Activated CD8-positive, alpha-beta T cell treated with anti-CD3 and anti-CD28 coated beads for 36 hours (primary cell): ENCODE results near the gene CDH23. TPM values are rescaled to one million over a fixed set of nuclear protein-coding genes. Genes with fewer than 3 reads are reported as not detected.
A peak's percentile ranks its signal among the peaks of the same experiment; 100 is the strongest.

Source experiments
- ATAC-seq: fragments of 200-7000 bp; cut with Tn5 transposase; one replicate; pipeline ENCODE4 v1.10.0; 2021; ENCODE audit warnings: mild to moderate bottlenecking, moderate library complexity
- CTCF ChIA-PET: fragments of 350-600 bp; sonication (Branson Sonifier 250); formaldehyde crosslinking; loops from one replicate; lab custom pipeline; 2021; ENCODE audit warnings: antibody characterized with exemption; lab: Charles Lee
- POLR2A ChIA-PET: fragments of 350-600 bp; sonication (Branson Sonifier 250); formaldehyde crosslinking; loops from one replicate; lab custom pipeline; 2021; ENCODE audit warnings: antibody characterized with exemption; lab: Charles Lee
- DNase-seq: peaks from one replicate; pipeline ENCODE4 v3.0.0-alpha.2; 2020
- H3K27ac Mint-ChIP-seq: one replicate; pipeline ENCODE4 v1.8.0; 2021; ENCODE audit warnings: mild to moderate bottlenecking, mixed read lengths
- H3K27me3 Mint-ChIP-seq: one replicate; pipeline ENCODE4 v1.8.0; 2021; ENCODE audit warnings: mixed read lengths
- H3K36me3 Mint-ChIP-seq: one replicate; pipeline ENCODE4 v1.8.0; 2021; ENCODE audit warnings: low read depth, mixed read lengths
- H3K4me1 Mint-ChIP-seq: one replicate; pipeline ENCODE4 v1.8.0; 2021; ENCODE audit warnings: low read depth, mixed read lengths
- H3K4me3 Mint-ChIP-seq: one replicate; pipeline ENCODE4 v1.8.0; 2021; ENCODE audit warnings: mild to moderate bottlenecking, moderate library complexity, mixed read lengths
- H3K9me3 Mint-ChIP-seq: one replicate; pipeline ENCODE4 v1.8.0; 2021; ENCODE audit warnings: mixed read lengths
- CTCF ChIP-seq: fragments of 200-600 bp; IDR thresholded peaks from one replicate; pipeline ENCODE4 v1.8.0; 2022; ENCODE audit warnings: antibody characterized with exemption, mild to moderate bottlenecking
- intact Hi-C: fragments of 100-400 bp; cut with micrococcal nuclease; formaldehyde crosslinking; loops from one replicate; pipeline ENCODE4 v1.10.0; 2022
- total RNA-seq, 2 experiments: library from RNA; stranded (reverse); gene quantifications; one replicate each; pipeline ENCODE4 v1.2.3, GENCODE V29; 2021

Gene CDH23
- total RNA-seq, 2 experiments from 2014 or later, result 2.4 to 2.7 TPM

GRCh38 chr10:71695502-71696476, 299.1 kb downstream of the CDH23 start:
- TF ChIP-seq CTCF, result no peak
- H3K9me3 Mint-ChIP-seq, result no peaks in the 10 kb centered on the region
- ChIA-PET POLR2A (interaction anchor here (1.0 to 2.2 kb wide), 5 partner anchors 17 to 201 kb away, joined by 3 to 10 read pairs (median 4); partner anchors contain the start of gene VSIR), CTCF (interaction anchor here (0.6 to 12.2 kb wide), 33 partner anchors 9 to 381 kb away, joined by 3 to 189 read pairs (median 5); partner anchors contain the start of gene VSIR)
- no peaks in the 10 kb centered on the region for H3K27me3 Mint-ChIP-seq
- intact Hi-C loops, result no loop called here
- H3K36me3 Mint-ChIP-seq, result no peaks in the 10 kb centered on the region
- ATAC-seq (no peak), DNase-seq (no peak)
- peaks cover 49% of the 10 kb centered on the region for H3K4me1 Mint-ChIP-seq
- H3K4me3 Mint-ChIP-seq, result no peak overlapping the region
- H3K27ac Mint-ChIP-seq, result no peak overlapping the region

- DNase-seq (peak; percentile 83), ATAC-seq (peak; percentile 38)
- no peak overlapping the region for H3K27ac Mint-ChIP-seq
- intact Hi-C loops, result no loop called here
- H3K9me3 Mint-ChIP-seq, result no peaks in the 10 kb centered on the region
- peaks cover 55% of the 10 kb centered on the region for H3K4me1 Mint-ChIP-seq
- ChIA-PET CTCF (interaction anchor here (0.6 to 12.2 kb wide), 45 partner anchors 10 to 382 kb away, joined by 3 to 189 read pairs (median 4); partner anchors contain the start of genes SLC29A3 and VSIR), POLR2A (interaction anchor here (0.8 to 2.2 kb wide), 4 partner anchors 16 to 76 kb away, joined by 4 to 10 read pairs (median 7); partner anchors contain the start of gene VSIR)
- peak; percentile 94 for TF ChIP-seq CTCF
- no peak overlapping the region for H3K4me3 Mint-ChIP-seq
- H3K27me3 Mint-ChIP-seq, result no peaks in the 10 kb centered on the region
- no peaks in the 10 kb centered on the region for H3K36me3 Mint-ChIP-seq
These were observed 300.1 kb downstream of the CDH23 start for GRCh38 chr10:71696628-71697326.

- peak; percentile 76 for ATAC-seq
- Mint-ChIP-seq H3K9me3 (no peaks in the 10 kb centered on the region), H3K27me3 (no peaks in the 10 kb centered on the region), H3K36me3 (no peaks in the 10 kb centered on the region), H3K27ac (peak overlapping the region; percentile 18), H3K4me3 (no peak overlapping the region), H3K4me1 (peaks cover 55% of the 10 kb centered on the region)
- ChIA-PET CTCF (interaction anchor here (0.7 to 12.2 kb wide), 31 partner anchors 11 to 384 kb away, joined by 3 to 189 read pairs (median 5); partner anchors contain the start of genes PSAP and VSIR), POLR2A (interaction anchor here (0.8 to 2.2 kb wide), 7 partner anchors 15 to 140 kb away, joined by 3 to 10 read pairs (median 6); partner anchors contain the start of gene VSIR)
- DNase-seq, result peak; percentile 86
- TF ChIP-seq CTCF, result no peak
- intact Hi-C loops, result no loop called here
These were observed 301.4 kb downstream of the CDH23 start for GRCh38 chr10:71697938-71698709.

- intact Hi-C loops, result no loop called here
- no peaks in the 10 kb centered on the region for H3K9me3 Mint-ChIP-seq
- peaks cover 52% of the 10 kb centered on the region for H3K4me1 Mint-ChIP-seq
- ChIA-PET CTCF (interaction anchor here (0.7 to 12.2 kb wide), 21 partner anchors 11 to 376 kb away, joined by 3 to 189 read pairs (median 4); partner anchors contain the start of genes PSAP and VSIR), POLR2A (interaction anchor here (0.7 to 1.5 kb wide), 5 partner anchors 10 to 140 kb away, joined by 3 to 6 read pairs (median 3); no protein-coding TSS in a partner anchor)
- H3K4me3 Mint-ChIP-seq, result no peak overlapping the region
- no peaks in the 10 kb centered on the region for H3K27me3 Mint-ChIP-seq
- ATAC-seq, result peak; percentile 28
- no peaks in the 10 kb centered on the region for H3K36me3 Mint-ChIP-seq
- TF ChIP-seq CTCF, result no peak
- DNase-seq, result peak; percentile 38
- H3K27ac Mint-ChIP-seq, result peak overlapping the region; percentile 18
These were observed 302.0 kb downstream of the CDH23 start for GRCh38 chr10:71698737-71699136.
